Measurements from ENCODE around the gene NPRL2. TPM values are rescaled to one million over a fixed set of nuclear protein-coding genes. Genes with fewer than 3 reads are reported as not detected.

Gene NPRL2
- total and polyA plus RNA-seq, 9 of the 15 experiments (the other 6 are each of a cell fraction or from before 2014, with no cell fraction given), result 17.4 to 40.4 (median 24.4) TPM

DNA sequence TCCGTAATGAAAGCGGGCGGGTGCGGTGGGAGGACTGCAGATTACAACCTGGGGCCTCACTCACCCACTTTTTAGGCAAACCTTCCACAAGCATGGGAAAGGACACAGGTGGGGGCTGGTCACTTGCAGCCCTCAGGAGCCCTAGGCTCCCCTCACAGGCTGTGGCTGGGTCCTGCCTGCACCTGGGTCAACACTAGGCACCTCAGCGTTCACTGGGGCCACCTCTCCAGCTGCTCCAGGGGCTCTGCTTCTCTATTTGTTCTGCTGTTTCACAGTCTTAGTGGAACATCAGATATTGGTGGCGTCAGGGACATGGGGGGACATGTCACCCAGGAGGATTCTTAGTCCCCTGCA, 38.8 kb upstream of the NPRL2 start:
- in situ Hi-C loops (cut with MboI), result no loop called here
- 27% methylated on average over 6 of the region's 6 CpGs for WGBS (ENCODE audit: insufficient coverage, low coverage, missing lambda C conversion rate)
- TF ChIP-seq U2AF1 (optimal IDR thresholded peaks at IDR 0.05; ENCODE audit: low read depth, low read length) (no peak), ADNP (tag; IDR thresholded peaks at IDR 0.05) (no peak), PTRF (tag; IDR thresholded peaks at IDR 0.05) (no peak), ZNF639 (CRISPR knock-in tag; conservative IDR thresholded peaks at IDR 0.05 in 1 of 2, IDR thresholded peaks at IDR 0.05 in 1 of 2) (no peak), ARNT (IDR thresholded peaks at IDR 0.05) (no peak), CHD7 (IDR thresholded peaks at IDR 0.05; ENCODE audit: low read depth, low read length) (no peak)

More for the DNA sequence above, 38.8 kb upstream of the NPRL2 start:
- H3K9ac ChIP-seq (ENCODE audit: insufficient read depth in 1 of 2, low read depth in 2 of 2, low read length in 2 of 2), result no peak overlapping the region
- no peaks in the 10 kb centered on the region for H3K79me2 ChIP-seq (ENCODE audit: control insufficient read depth, insufficient read depth, low read length)
- ATAC-seq, result no peak
- H3K4me2 ChIP-seq (ENCODE audit: insufficient read depth, low read length), result no peak overlapping the region
- H3K27me3 ChIP-seq (ENCODE audit: control insufficient read depth in 2 of 2, insufficient read depth in 2 of 2, low read length in 2 of 2), result peaks cover 0 to 29% of the 10 kb centered on the region in 2 experiments; a peak in 4 of 5 replicates
- H3K4me1 ChIP-seq (replicated peaks in 1 of 2; ENCODE audit: control insufficient read depth in 2 of 2, insufficient read depth in 2 of 2, low read length in 2 of 2), result peaks cover 4 to 40% of the 10 kb centered on the region in 2 experiments; a peak in 2 of 5 replicates
- no peaks in the 10 kb centered on the region for H4K20me1 ChIP-seq (replicated peaks; ENCODE audit: control insufficient read depth, insufficient read depth, low read length)
- FAIRE-seq, result no peak
- ChIA-PET CTCF (ENCODE audit: low intra/inter-chr PET ratio) (interaction anchor here (1.6 kb wide), 1 partner anchor 13 kb away, joined by 4 read pairs; no protein-coding TSS in a partner anchor), POLR2A (no interaction called here)
- no peak overlapping the region for H2AFZ ChIP-seq (ENCODE audit: low read depth, low read length)
- H3K9me3 ChIP-seq (replicated peaks; ENCODE audit: control insufficient read depth, insufficient read depth, low read depth, low read length), result no peaks in the 10 kb centered on the region
- DNase-seq (ENCODE audit: extremely low read depth in 1 of 4, low spot score in 3 of 4), result no peak
- H3K36me3 ChIP-seq (ENCODE audit: control insufficient read depth, insufficient read depth, low read length), result no peaks in the 10 kb centered on the region
- no TSS peak for BruUV-seq (replicated peaks)
- H3K4me3 ChIP-seq, result no peak overlapping the region
- intact Hi-C loops (cut with micrococcal nuclease), result no loop called here
- H3K9me1 ChIP-seq (ENCODE audit: control insufficient read depth, insufficient read depth, low read length), result no peaks in the 10 kb centered on the region
- H3K27ac ChIP-seq (ENCODE audit: extremely low read depth, low read depth, low read length), result no peak overlapping the region

Measured in K562 (cell line).